HCT116 (cell line): ENCODE results near the gene TMTC4. TPM values are rescaled to one million over a fixed set of nuclear protein-coding genes. Genes with fewer than 3 reads are reported as not detected.

Source experiments
- ATAC-seq: fragments of 200-7000 bp; cut with Tn5 transposase; 2 replicates; pipeline ENCODE4 v1.9.1; 2020; ENCODE audit warnings: mild to moderate bottlenecking, moderate library complexity
- BruUV-seq: library from RNA; stranded (reverse); fragments of 400-500 nt; replicated peaks from 2 replicates; lab custom pipeline; 2021; lab: Mats Ljungman, UMichigan
- CTCF ChIA-PET: fragments of 300-600 bp; sonication (Branson Sonifier 250); formaldehyde crosslinking; loops from one replicate; lab custom pipeline; 2021; ENCODE audit warnings: antibody characterized with exemption; lab: Charles Lee
- POLR2A ChIA-PET: fragments of 300-600, 350-600 bp; sonication (Branson Sonifier 250); formaldehyde crosslinking; loops from one replicate; lab custom pipeline; 2021; ENCODE audit warnings: antibody characterized with exemption; lab: Charles Lee
- RAD21 ChIA-PET, 2 experiments: fragments of 300-600 bp; sonication (Branson Sonifier 250); formaldehyde crosslinking; loops; one replicate each; lab custom pipeline; 2023; ENCODE audit warnings: low total read pairs in 2 of 2; ENCODE audit not compliant: uncharacterized antibody in 2 of 2, unreplicated experiment in 2 of 2, low non-redundant PET in 1 of 2; lab: Charles Lee
- DNase-seq: peaks from one replicate; pipeline ENCODE4 v3.0.0-alpha.2; 2010; ENCODE audit warnings: low read depth, low spot score
- H2AFZ ChIP-seq: fragments of 200-600 bp; shearing (Covaris generic), sonication (generic); 2 replicates; pipeline ENCODE4 v1.6.1; 2017; ENCODE audit warnings: low read depth, mixed run types, mixed read lengths, antibody characterized with exemption, low read length; ENCODE audit not compliant: poor library complexity, severe bottlenecking
- H3K27ac ChIP-seq: 2 replicates; pipeline ENCODE4 v1.5.1; 2012; ENCODE audit warnings: low read depth, low read length
- H3K27me3 ChIP-seq: fragments of 200-600 bp; sonication (generic); 2 replicates; pipeline ENCODE4 v1.6.1; 2016; ENCODE audit warnings: mixed run types, low read length, mixed read lengths; ENCODE audit not compliant: insufficient read depth
- H3K36me3 ChIP-seq, 2 experiments: fragments of 200-500 bp in 1 of 2; fragments of 200-600 bp in 1 of 2; sonication (Bioruptor generic) in 1 of 2; sonication (generic) in 1 of 2; 2 replicates each; pipeline versions ENCODE4 v1.5.1 to v1.6.1; 2014 to 2016; ENCODE audit warnings: low read length in 2 of 2, inconsistent platforms in 1 of 2, mixed read lengths in 1 of 2, mixed run types in 1 of 2; ENCODE audit not compliant: insufficient read depth in 2 of 2, control insufficient read depth in 1 of 2
- H3K4me1 ChIP-seq, 2 experiments: fragments of 200-600 bp in 1 of 2; sonication (generic) in 1 of 2; 2 replicates each; pipeline versions ENCODE4 v1.5.1 to v1.6.1; 2012 to 2017; ENCODE audit warnings: low read length in 2 of 2, inconsistent platforms in 1 of 2, mild to moderate bottlenecking in 1 of 2, mixed read lengths in 1 of 2, mixed run types in 1 of 2, moderate library complexity in 1 of 2; ENCODE audit not compliant: insufficient read depth in 2 of 2, control insufficient read depth in 1 of 2
- H3K4me2 ChIP-seq: fragments of 200-600 bp; sonication (generic); 2 replicates; pipeline ENCODE4 v1.6.1; 2017; ENCODE audit warnings: mixed run types, low read length, mixed read lengths
- H3K4me3 ChIP-seq, 2 experiments: fragments of 200-600 bp in 1 of 2; sonication (generic) in 1 of 2; replicated peaks in 1 of 2; 2 replicates each; pipeline ENCODE4 v1.5.1; 2011 to 2016; ENCODE audit warnings: low read length in 2 of 2, control low read depth in 1 of 2, low read depth in 1 of 2, mild to moderate bottlenecking in 1 of 2, mixed read lengths in 1 of 2, mixed run types in 1 of 2
- H3K79me2 ChIP-seq: fragments of 200-600 bp; sonication (generic); 2 replicates; pipeline ENCODE4 v1.6.1; 2017; ENCODE audit warnings: mild to moderate bottlenecking, mixed run types, low read length, moderate library complexity, mixed read lengths; ENCODE audit not compliant: insufficient read depth
- H3K9ac ChIP-seq: fragments of 200-600 bp; sonication (generic); 2 replicates; pipeline ENCODE4 v1.6.1; 2016; ENCODE audit warnings: low read length, mixed read lengths
- H3K9me2 ChIP-seq: fragments of 200-600 bp; sonication (generic), shearing (Covaris generic); 2 replicates; pipeline ENCODE4 v1.6.1; 2017; ENCODE audit warnings: mixed run types, mild to moderate bottlenecking, moderate library complexity; ENCODE audit not compliant: insufficient read depth
- H3K9me3 ChIP-seq, 2 experiments: fragments of 200-500 bp in 1 of 2; fragments of 200-600 bp in 1 of 2; sonication (Bioruptor generic) in 1 of 2; sonication (generic) in 1 of 2; 2 replicates each; pipeline ENCODE4 v1.6.1; 2014 to 2017; ENCODE audit warnings: low read length in 2 of 2, mixed read lengths in 2 of 2, inconsistent platforms in 1 of 2, low read depth in 1 of 2, mild to moderate bottlenecking in 1 of 2, mixed run types in 1 of 2, moderate library complexity in 1 of 2; ENCODE audit not compliant: control insufficient read depth in 1 of 2, insufficient read depth in 1 of 2
- H4K20me1 ChIP-seq: fragments of 200-600 bp; sonication (generic), shearing (Covaris generic); 2 replicates; pipeline ENCODE4 v1.6.1; 2017; ENCODE audit warnings: mixed run types, mild to moderate bottlenecking, moderate library complexity; ENCODE audit not compliant: insufficient read depth
- ATF3 ChIP-seq: IDR thresholded peaks from 2 replicates; pipeline ENCODE4 v1.6.1; 2012
- CBX3 ChIP-seq: IDR thresholded peaks from 2 replicates; pipeline ENCODE4 v1.6.1; 2012; ENCODE audit warnings: low read depth
- EGR1 ChIP-seq: IDR thresholded peaks from 2 replicates; pipeline ENCODE4 v1.6.1; 2012; ENCODE audit warnings: low read depth
- FOSL1 ChIP-seq: IDR thresholded peaks from 2 replicates; pipeline ENCODE4 v1.6.1; 2012; ENCODE audit warnings: low read depth
- REST ChIP-seq: IDR thresholded peaks from 2 replicates; pipeline ENCODE4 v1.6.1; 2012; ENCODE audit warnings: low read depth
- ZBTB33 ChIP-seq: IDR thresholded peaks from 2 replicates; pipeline ENCODE4 v1.6.1; 2011; ENCODE audit warnings: mild to moderate bottlenecking, low read length, moderate library complexity; ENCODE audit not compliant: insufficient replicate concordance; ENCODE audit errors: extremely low read depth
- ZNF274 ChIP-seq: fragments of 200-500 bp; sonication (Bioruptor generic); IDR thresholded peaks from 2 replicates; pipeline ENCODE4 v1.6.1; 2014; ENCODE audit warnings: mild to moderate bottlenecking, low read depth, low read length, inconsistent platforms
- intact Hi-C: fragments of 100-400 bp; cut with micrococcal nuclease; formaldehyde crosslinking; loops from 2 replicates; pipeline ENCODE4 v1.10.0; 2022
- total RNA-seq: library from RNA; stranded (reverse); gene quantifications from one replicate; pipeline ENCODE4 v1.2.1, GENCODE V29; 2021; ENCODE audit not compliant: unreplicated experiment
- TF ChIP-seq, protein P1 (sequence below), 3 experiments: fragments of 200-600 bp in 1 of 3; sonication (generic) in 1 of 3; IDR thresholded peaks in 2 of 3; conservative IDR thresholded peaks in 1 of 3; 2 replicates each; pipeline ENCODE4 v1.5.1; 2012 to 2017; ENCODE audit warnings: low read depth in 2 of 3, low read length in 2 of 3, antibody characterized with exemption in 1 of 3, borderline replicate concordance in 1 of 3, control low read depth in 1 of 3, mild to moderate bottlenecking in 1 of 3, mixed read lengths in 1 of 3, mixed run types in 1 of 3, moderate library complexity in 1 of 3; ENCODE audit not compliant: insufficient read depth in 1 of 3

The TMTC4 gene
- total RNA-seq, 1 experiment from 2014 or later = 23.6 TPM

DNA sequence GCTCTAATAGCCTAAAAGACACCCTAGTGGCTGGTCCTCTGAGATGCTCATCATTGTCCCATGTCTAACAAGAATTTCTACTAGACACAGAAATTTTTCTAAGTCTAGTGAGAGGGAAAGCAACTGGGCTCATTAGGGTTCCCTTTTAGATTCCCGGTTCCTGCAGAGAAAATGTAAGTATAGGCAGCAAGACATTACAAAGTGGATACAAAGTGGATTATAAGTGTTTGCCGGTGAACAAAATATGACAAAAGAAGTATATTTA is 20.8 kb upstream of the TMTC4 start:
- no peak for DNase-seq
- CTCF ChIA-PET = interaction anchor here (1.4 kb wide), 1 partner anchor 13 kb away, joined by 3 read pairs; no protein-coding TSS in a partner anchor
- no peak overlapping the region for H3K4me3 ChIP-seq

More for the DNA sequence above, 20.8 kb upstream of the TMTC4 start:
- H3K79me2 ChIP-seq = no peaks in the 10 kb centered on the region
- POLR2A ChIA-PET = no interaction called here
- peaks cover 0 to 9% of the 10 kb centered on the region in 2 experiments; a peak in 2 of 4 replicates for H3K4me1 ChIP-seq
- no peaks in the 10 kb centered on the region for H3K27me3 ChIP-seq
- no peaks in the 10 kb centered on the region for H3K9me2 ChIP-seq
- peak overlapping the region; percentile 31; the same call in 1 of the 2 replicates for H3K4me2 ChIP-seq
- RAD21 ChIA-PET = no interaction called here
- no peak for TF ChIP-seq ATF3
- no peak for TF ChIP-seq FOSL1
- TF ChIP-seq ZBTB33 = no peak
- TF ChIP-seq, protein P1, sequence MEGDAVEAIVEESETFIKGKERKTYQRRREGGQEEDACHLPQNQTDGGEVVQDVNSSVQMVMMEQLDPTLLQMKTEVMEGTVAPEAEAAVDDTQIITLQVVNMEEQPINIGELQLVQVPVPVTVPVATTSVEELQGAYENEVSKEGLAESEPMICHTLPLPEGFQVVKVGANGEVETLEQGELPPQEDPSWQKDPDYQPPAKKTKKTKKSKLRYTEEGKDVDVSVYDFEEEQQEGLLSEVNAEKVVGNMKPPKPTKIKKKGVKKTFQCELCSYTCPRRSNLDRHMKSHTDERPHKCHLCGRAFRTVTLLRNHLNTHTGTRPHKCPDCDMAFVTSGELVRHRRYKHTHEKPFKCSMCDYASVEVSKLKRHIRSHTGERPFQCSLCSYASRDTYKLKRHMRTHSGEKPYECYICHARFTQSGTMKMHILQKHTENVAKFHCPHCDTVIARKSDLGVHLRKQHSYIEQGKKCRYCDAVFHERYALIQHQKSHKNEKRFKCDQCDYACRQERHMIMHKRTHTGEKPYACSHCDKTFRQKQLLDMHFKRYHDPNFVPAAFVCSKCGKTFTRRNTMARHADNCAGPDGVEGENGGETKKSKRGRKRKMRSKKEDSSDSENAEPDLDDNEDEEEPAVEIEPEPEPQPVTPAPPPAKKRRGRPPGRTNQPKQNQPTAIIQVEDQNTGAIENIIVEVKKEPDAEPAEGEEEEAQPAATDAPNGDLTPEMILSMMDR (IDR thresholded peaks at IDR 0.05 in 2 of 3, conservative IDR thresholded peaks at IDR 0.05 in 1 of 3; ENCODE audit: borderline replicate concordance in 1 of 3, insufficient read depth in 1 of 3, low read depth in 2 of 3, low read length in 2 of 3) = no peak
- no peak for TF ChIP-seq REST
- TF ChIP-seq EGR1 = no peak
- no peak for TF ChIP-seq ZNF274
- no peak for TF ChIP-seq CBX3
- TF ChIP-seq, all 23 proteins: peak for 0
- H3K36me3 ChIP-seq = no peaks in the 10 kb centered on the region
- no peaks in the 10 kb centered on the region; a peak in 1 of 4 replicates for H3K9me3 ChIP-seq
- H4K20me1 ChIP-seq = no peaks in the 10 kb centered on the region
- ATAC-seq = peak; percentile 59
- no peak overlapping the region for H3K9ac ChIP-seq
- peak overlapping the region; percentile 98 for H2AFZ ChIP-seq
- intact Hi-C loops = no loop called here
- no peak overlapping the region for H3K27ac ChIP-seq
- no TSS peak for BruUV-seq
